ENCODE data around the gene IL17RC. TPM values are rescaled to one million over a fixed set of nuclear protein-coding genes. Genes with fewer than 3 reads are reported as not detected.

The IL17RC gene
- total RNA-seq, 4 donors from 2014 or later, result 40.3 to 60.4 (median 51.3) TPM

DNA sequence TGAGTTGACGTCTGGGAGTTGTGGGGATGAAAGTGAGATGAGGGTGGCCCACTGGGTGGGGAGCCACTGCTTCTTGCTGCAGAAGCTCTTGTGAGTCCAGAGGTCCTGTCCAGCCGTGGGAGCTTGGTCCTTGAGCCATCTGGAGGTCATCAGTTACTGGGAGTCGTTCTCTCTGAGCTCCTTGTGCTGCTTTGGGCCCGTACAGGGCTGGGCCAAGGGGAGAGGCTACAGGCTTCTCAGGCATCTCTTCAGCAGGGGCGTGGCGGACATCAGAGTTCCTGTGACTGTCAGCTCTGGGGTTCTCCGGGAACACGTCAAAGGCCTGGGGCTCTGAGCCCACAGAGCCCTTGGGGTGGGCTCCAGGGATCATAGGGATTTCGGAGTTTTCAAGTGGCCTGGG lies 32.7 kb downstream of the IL17RC start:
- H3K27me3 ChIP-seq, result peaks cover 0 to 12% (median 0%) of the 10 kb centered on the region in 4 donors
- intact Hi-C loops (cut with DNase I), result loop anchor here (10.0 kb wide), 1 partner anchor 165 kb away; the partner anchor contains the start of gene BRK1
- H3K27ac ChIP-seq (replicated peaks in 1 of 4), result no peak overlapping the region
- no peak for TF ChIP-seq POLR2AphosphoS5 (IDR thresholded peaks at IDR 0.05)
- TF ChIP-seq EP300 (IDR thresholded peaks at IDR 0.05), result no peak
- TF ChIP-seq, protein P1, sequence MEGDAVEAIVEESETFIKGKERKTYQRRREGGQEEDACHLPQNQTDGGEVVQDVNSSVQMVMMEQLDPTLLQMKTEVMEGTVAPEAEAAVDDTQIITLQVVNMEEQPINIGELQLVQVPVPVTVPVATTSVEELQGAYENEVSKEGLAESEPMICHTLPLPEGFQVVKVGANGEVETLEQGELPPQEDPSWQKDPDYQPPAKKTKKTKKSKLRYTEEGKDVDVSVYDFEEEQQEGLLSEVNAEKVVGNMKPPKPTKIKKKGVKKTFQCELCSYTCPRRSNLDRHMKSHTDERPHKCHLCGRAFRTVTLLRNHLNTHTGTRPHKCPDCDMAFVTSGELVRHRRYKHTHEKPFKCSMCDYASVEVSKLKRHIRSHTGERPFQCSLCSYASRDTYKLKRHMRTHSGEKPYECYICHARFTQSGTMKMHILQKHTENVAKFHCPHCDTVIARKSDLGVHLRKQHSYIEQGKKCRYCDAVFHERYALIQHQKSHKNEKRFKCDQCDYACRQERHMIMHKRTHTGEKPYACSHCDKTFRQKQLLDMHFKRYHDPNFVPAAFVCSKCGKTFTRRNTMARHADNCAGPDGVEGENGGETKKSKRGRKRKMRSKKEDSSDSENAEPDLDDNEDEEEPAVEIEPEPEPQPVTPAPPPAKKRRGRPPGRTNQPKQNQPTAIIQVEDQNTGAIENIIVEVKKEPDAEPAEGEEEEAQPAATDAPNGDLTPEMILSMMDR (IDR thresholded peaks at IDR 0.05), result no peak
- TF ChIP-seq POLR2A (IDR thresholded peaks at IDR 0.05; ENCODE audit: low read depth), result no peak
- H3K9me3 ChIP-seq, result no peaks in the 10 kb centered on the region
- peaks cover 0 to 20% (median 9%) of the 10 kb centered on the region in 4 donors for H3K36me3 ChIP-seq
- H3K4me1 ChIP-seq, result peaks cover 25 to 59% (median 45%) of the 10 kb centered on the region in 4 donors
- no peak for DNase-seq (ENCODE audit: extremely low spot score)
- no peak overlapping the region for H3K4me3 ChIP-seq
- 44% methylated on average over 4 of the region's 9 CpGs for WGBS

DNA sequence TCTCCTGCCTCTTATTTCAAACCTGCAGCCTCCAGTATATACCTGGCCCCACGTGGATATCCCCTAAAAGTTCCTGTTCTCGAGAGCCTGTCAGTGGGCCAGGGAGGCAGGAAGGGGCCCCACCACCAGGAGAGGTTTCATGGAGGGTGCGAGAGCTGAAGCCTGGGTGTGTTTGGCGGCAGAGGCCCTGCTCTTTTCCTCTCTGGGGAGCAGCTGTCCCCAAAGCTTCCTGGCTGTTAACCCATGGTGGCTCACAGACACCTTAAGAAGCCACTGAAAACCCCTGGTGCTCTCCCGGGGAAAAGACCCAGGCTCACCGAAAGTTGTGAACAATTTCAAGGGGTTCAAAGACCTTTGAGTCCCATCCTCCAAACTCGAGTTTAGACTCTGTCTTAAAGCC lies 34.2 kb downstream of the IL17RC start:
- H3K9me3 ChIP-seq, result no peaks in the 10 kb centered on the region
- intact Hi-C loops (cut with DNase I), result loop anchor here (10.0 kb wide), 1 partner anchor 164 kb away; the partner anchor contains the start of gene BRK1
- H3K27me3 ChIP-seq, result peaks cover 0 to 12% (median 0%) of the 10 kb centered on the region in 4 donors
- DNase-seq (ENCODE audit: extremely low spot score), result no peak
- H3K27ac ChIP-seq (replicated peaks in 1 of 4), result no peak overlapping the region
- peaks cover 22 to 59% (median 45%) of the 10 kb centered on the region in 4 donors for H3K4me1 ChIP-seq
- TF ChIP-seq POLR2A (IDR thresholded peaks at IDR 0.05; ENCODE audit: low read depth) (no peak), POLR2AphosphoS5 (IDR thresholded peaks at IDR 0.05) (no peak), EP300 (IDR thresholded peaks at IDR 0.05) (no peak)
- TF ChIP-seq, protein P1 (IDR thresholded peaks at IDR 0.05), result no peak
- 25% methylated on average over 5 of the region's 7 CpGs for WGBS
- H3K4me3 ChIP-seq, result no peak overlapping the region
- peaks cover 0 to 19% (median 6%) of the 10 kb centered on the region in 4 donors for H3K36me3 ChIP-seq

DNA sequence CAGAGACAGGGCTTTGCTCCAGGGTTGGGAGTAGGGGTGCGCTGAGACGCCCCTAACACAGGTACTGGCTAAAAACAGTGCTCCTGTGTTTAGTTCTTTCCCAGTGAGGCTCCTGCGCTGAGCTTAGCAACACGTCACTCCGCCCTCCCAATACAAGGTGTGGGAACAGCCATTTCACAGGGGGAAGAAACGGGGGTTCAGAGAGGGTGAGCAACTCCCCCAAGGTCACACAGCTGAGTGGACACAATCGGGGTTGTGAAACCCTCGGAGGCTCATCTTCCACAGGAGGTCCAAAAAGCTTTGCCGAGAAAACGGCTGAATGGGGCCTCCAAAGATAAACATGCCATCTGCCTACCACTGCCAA lies 34.7 kb downstream of the IL17RC start:
- no peak overlapping the region for H3K27ac ChIP-seq (replicated peaks in 1 of 4)
- 33% methylated on average over 7 of the region's 10 CpGs for WGBS
- H3K9me3 ChIP-seq, result no peaks in the 10 kb centered on the region
- peaks cover 21 to 57% (median 42%) of the 10 kb centered on the region in 4 donors for H3K4me1 ChIP-seq
- no peak for DNase-seq (ENCODE audit: extremely low spot score)
- intact Hi-C loops (cut with DNase I), result loop anchor here (10.0 kb wide), 1 partner anchor 163 kb away; the partner anchor contains the start of gene BRK1
- H3K36me3 ChIP-seq, result peaks cover 0 to 19% (median 6%) of the 10 kb centered on the region in 4 donors
- no peak for TF ChIP-seq POLR2A (IDR thresholded peaks at IDR 0.05; ENCODE audit: low read depth)
- TF ChIP-seq POLR2AphosphoS5 (IDR thresholded peaks at IDR 0.05), result no peak
- TF ChIP-seq EP300 (IDR thresholded peaks at IDR 0.05), result no peak
- TF ChIP-seq, protein P1 (IDR thresholded peaks at IDR 0.05), result no peak
- H3K27me3 ChIP-seq, result peaks cover 0 to 12% (median 0%) of the 10 kb centered on the region in 4 donors
- peak overlapping the region; percentile 56 to 77 (median 62) for H3K4me3 ChIP-seq

DNA sequence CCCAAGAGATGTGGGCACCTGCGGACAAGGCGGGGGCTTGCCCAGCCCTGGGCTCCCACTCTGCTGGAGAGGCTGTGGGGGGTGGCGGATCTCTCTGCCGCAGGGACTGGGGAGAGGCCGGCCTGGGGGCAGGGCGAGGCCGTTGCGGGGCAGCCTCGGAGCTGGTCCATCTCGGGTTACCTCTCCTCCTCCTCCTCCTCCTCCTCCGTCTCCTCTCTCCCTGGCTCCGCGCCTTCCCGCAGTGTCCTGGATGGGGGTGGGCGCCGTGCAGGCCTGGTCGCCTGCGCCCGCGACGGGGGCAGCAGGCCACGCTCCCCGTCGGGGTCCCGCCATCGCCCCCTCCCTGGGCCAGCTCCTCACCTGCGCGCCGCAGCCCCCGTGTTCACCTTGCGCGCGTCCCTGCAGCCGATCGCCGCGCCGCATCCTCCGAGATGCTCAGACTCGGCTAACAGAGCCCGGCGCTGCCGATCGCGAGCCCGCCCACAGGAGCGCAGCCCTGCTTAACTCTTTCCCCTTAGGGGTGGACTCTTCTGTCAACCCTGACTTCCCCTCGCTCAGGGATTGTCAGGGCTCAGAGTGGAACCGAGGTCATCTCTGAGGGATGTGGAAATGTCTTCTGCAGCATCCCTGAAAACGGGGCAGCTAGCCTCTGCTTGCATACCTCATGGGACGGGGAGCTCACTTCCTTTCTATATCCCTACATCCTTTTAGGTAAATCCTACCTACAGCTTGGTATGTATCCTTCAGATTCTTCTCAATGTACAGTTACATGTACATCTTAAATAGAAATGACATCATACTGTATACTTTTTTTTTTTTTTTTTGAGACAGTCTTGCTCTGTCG lies 35.3 kb downstream of the IL17RC start, which contains the start of gene PRRT3:
Gene PRRT3, minus strand, starts transcription at position 447 of the 844 bp plus-strand sequence. CDS start 2,293 bp downstream, outside the sequence.
- WGBS, result 22% methylated on average over 6 of the region's 52 CpGs
- TF ChIP-seq POLR2AphosphoS5 (IDR thresholded peaks at IDR 0.05), result peak in 1 of 2 donors; percentile 33
- TF ChIP-seq EP300 (IDR thresholded peaks at IDR 0.05), result no peak
- peak within 1 kb of the TSS; percentile 56 to 77 (median 62) for H3K4me3 ChIP-seq
- no peaks in the 10 kb centered on the region for H3K9me3 ChIP-seq
- H3K36me3 ChIP-seq, result peaks cover 0 to 19% (median 6%) of the 10 kb centered on the region in 4 donors
- H3K27me3 ChIP-seq, result peaks cover 0 to 8% (median 0%) of the 10 kb centered on the region in 4 donors
- DNase-seq (ENCODE audit: extremely low spot score), result no peak
- intact Hi-C loops (cut with DNase I), result loop anchor here (10.0 kb wide), 1 partner anchor 163 kb away; the partner anchor contains the start of gene BRK1
- no peak within 1 kb of the TSS for H3K27ac ChIP-seq (replicated peaks in 1 of 4)
- peaks cover 17 to 51% (median 36%) of the 10 kb centered on the region in 4 donors for H3K4me1 ChIP-seq

DNA sequence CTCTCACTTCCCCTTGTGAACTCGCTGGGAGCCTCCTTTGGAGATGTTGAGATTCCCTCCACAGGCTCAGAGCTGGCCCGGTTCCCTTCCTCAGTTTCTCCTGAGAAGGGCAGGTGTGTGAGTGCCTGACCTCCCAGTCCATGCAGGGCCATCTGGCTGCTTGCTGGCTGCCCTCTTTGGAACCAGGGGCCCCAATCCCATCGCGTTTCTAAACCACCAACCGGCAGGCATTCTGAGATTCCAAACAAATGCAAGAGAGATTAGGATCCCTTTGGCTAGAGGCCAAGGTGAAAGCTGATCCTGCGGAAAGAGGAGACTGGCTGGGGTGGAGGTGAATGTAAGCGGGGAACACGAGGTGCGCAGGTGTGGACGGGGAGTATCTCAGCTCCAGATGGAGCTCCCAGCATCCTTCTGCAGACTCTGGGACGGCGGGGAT lies 38.2 kb downstream of the IL17RC start:
- H3K27ac ChIP-seq (replicated peaks in 1 of 4), result peak overlapping the region in 1 of 4 donors; percentile 11
- intact Hi-C loops (cut with DNase I), result loop anchor here (10.0 kb wide), 1 partner anchor 160 kb away; the partner anchor contains the start of gene BRK1
- peaks cover 0 to 6% (median 0%) of the 10 kb centered on the region in 4 donors for H3K27me3 ChIP-seq
- WGBS, result 51% methylated on average over 12 of the region's 12 CpGs
- no peaks in the 10 kb centered on the region for H3K9me3 ChIP-seq
- TF ChIP-seq EP300 (IDR thresholded peaks at IDR 0.05) (no peak), POLR2A (IDR thresholded peaks at IDR 0.05; ENCODE audit: low read depth) (no peak), POLR2AphosphoS5 (IDR thresholded peaks at IDR 0.05) (no peak)
- TF ChIP-seq, protein P1 (IDR thresholded peaks at IDR 0.05), result no peak
- H3K4me3 ChIP-seq, result no peak overlapping the region
- H3K4me1 ChIP-seq, result peaks cover 11 to 29% (median 24%) of the 10 kb centered on the region in 4 donors
- H3K36me3 ChIP-seq, result peaks cover 0 to 8% (median 4%) of the 10 kb centered on the region in 4 donors
- no peak for DNase-seq (ENCODE audit: extremely low spot score)
